Neural crest cell (in vitro differentiated cells): Measurements from ENCODE around the gene CTXND1. TPM values are rescaled to one million over a fixed set of nuclear protein-coding genes. Genes with fewer than 3 reads are reported as not detected.
A peak's percentile ranks its signal among the peaks of the same experiment; 100 is the strongest.
"Not testable (repeated sequence)": the region's sequence is repeated elsewhere in the genome, so short reads cannot be mapped to it uniquely, and the experiment has no call there.

Experiments
- DNase-seq: peaks from one replicate; pipeline ENCODE4 v3.0.0; 2021; ENCODE audit warnings: low read depth, mixed read lengths, low spot score
- H3K27ac Mint-ChIP-seq: one replicate; pipeline ENCODE4 v1.8.0; 2021; ENCODE audit warnings: mild to moderate bottlenecking, mixed read lengths; ENCODE audit not compliant: unreplicated experiment
- H3K27me3 Mint-ChIP-seq: 2 replicates; pipeline ENCODE4 v1.8.0; 2021; ENCODE audit warnings: low read depth, mild to moderate bottlenecking, mixed read lengths
- H3K36me3 Mint-ChIP-seq: 2 replicates; pipeline ENCODE4 v1.8.0; 2021; ENCODE audit warnings: low read depth, mild to moderate bottlenecking, mixed read lengths
- H3K4me1 Mint-ChIP-seq: 2 replicates; pipeline ENCODE4 v1.8.0; 2021; ENCODE audit warnings: mixed read lengths
- H3K4me3 Mint-ChIP-seq: one replicate; pipeline ENCODE4 v1.8.0; 2021; ENCODE audit warnings: mild to moderate bottlenecking, mixed read lengths
- H3K9me3 Mint-ChIP-seq: 2 replicates; pipeline ENCODE4 v1.8.0; 2021; ENCODE audit warnings: mixed read lengths
- CTCF ChIP-seq: fragments of 200-600 bp; sonication (generic); conservative IDR thresholded peaks from 2 replicates; pipeline ENCODE4 v1.5.0; 2021; ENCODE audit warnings: antibody characterized with exemption, mild to moderate bottlenecking
- long read RNA-seq: library from polyadenylated mRNA; unstranded; transcript quantifications from one replicate; pipeline ENCODE4 v2.0.0, GENCODE V29; 2020
- total RNA-seq: library from RNA; stranded (reverse); gene quantifications from 2 replicates; pipeline ENCODE4 v1.2.1, GENCODE V29; 2021

CTXND1 gene
- total RNA-seq, result 1.3 TPM in 2 replicates
- long read RNA-seq, partial matches to known transcripts, result 0 of 1 reads
- long read RNA-seq, other reads (novel, unspliced or antisense), result 1 of 1 reads

- Mint-ChIP-seq H3K27ac (no peak within 1 kb of the TSS), H3K36me3 (no peaks in the 10 kb centered on the region), H3K4me3 (peak within 1 kb of the TSS; percentile 86), H3K27me3 (peaks cover 77% of the 10 kb centered on the region), H3K4me1 (peaks cover 29% of the 10 kb centered on the region), H3K9me3 (no peaks in the 10 kb centered on the region)
- TF ChIP-seq CTCF, result no peak
- peak; percentile 42 for DNase-seq
These were observed at the start of gene CTXND1 for GRCh38 chr15:80252121-80252518. CTXND1 (minus strand) TSS chr15:80252213; CDS start chr15:80201949, 50,264 bp downstream.

GRCh38 chr15:80301472-80301871 is 49.5 kb upstream of the CTXND1 start:
- Mint-ChIP-seq H3K27me3 (peaks cover 7% of the 10 kb centered on the region), H3K4me1 (no peaks in the 10 kb centered on the region), H3K36me3 (peaks cover 3% of the 10 kb centered on the region), H3K27ac (no peak overlapping the region), H3K9me3 (peaks cover 9% of the 10 kb centered on the region), H3K4me3 (no peak overlapping the region)
- no peak for TF ChIP-seq CTCF
- DNase-seq, result no peak

GRCh38 chr15:80295777-80296176 is 43.8 kb upstream of the CTXND1 start:
- H3K4me1 Mint-ChIP-seq, H3K27ac Mint-ChIP-seq, H3K4me3 Mint-ChIP-seq, H3K27me3 Mint-ChIP-seq, H3K9me3 Mint-ChIP-seq, DNase-seq, H3K36me3 Mint-ChIP-seq: not testable (repeated sequence)

- DNase-seq, result no peak
- Mint-ChIP-seq H3K4me3 (no peak overlapping the region), H3K36me3 (no peaks in the 10 kb centered on the region), H3K9me3 (no peaks in the 10 kb centered on the region), H3K27ac (no peak overlapping the region), H3K4me1 (peaks cover 5% of the 10 kb centered on the region), H3K27me3 (no peaks in the 10 kb centered on the region)
- no peak for TF ChIP-seq CTCF
These were observed 40.1 kb upstream of the CTXND1 start for GRCh38 chr15:80292079-80292478.

- H3K4me3 Mint-ChIP-seq, H3K9me3 Mint-ChIP-seq, H3K36me3 Mint-ChIP-seq: not testable (repeated sequence)
These were observed 38.9 kb upstream of the CTXND1 start for GRCh38 chr15:80290891-80291290.

GRCh38 chr15:80289528-80290495 is 37.8 kb upstream of the CTXND1 start:
- DNase-seq, result no peak
- Mint-ChIP-seq H3K9me3 (no peaks in the 10 kb centered on the region), H3K27ac (no peak overlapping the region), H3K4me1 (peaks cover 5% of the 10 kb centered on the region), H3K4me3 (no peak overlapping the region), H3K36me3 (no peaks in the 10 kb centered on the region), H3K27me3 (no peaks in the 10 kb centered on the region)
- TF ChIP-seq CTCF, result no peak

More at GRCh38 chr15:80290891-80291290, 38.9 kb upstream of the CTXND1 start:
- H3K27me3 Mint-ChIP-seq, H3K4me1 Mint-ChIP-seq, H3K27ac Mint-ChIP-seq, DNase-seq: not testable (repeated sequence)
